Forelimb muscle (tissue), 1 donor: ENCODE results near the gene BTN2A1. TPM values are rescaled to one million over a fixed set of nuclear protein-coding genes. Genes with fewer than 3 reads are reported as not detected.
"Not testable (repeated sequence)": the region's sequence is repeated elsewhere in the genome, so short reads cannot be mapped to it uniquely, and the experiment has no call there.

Experiments used
- DNase-seq: peaks from one replicate; pipeline ENCODE4 v3.0.0-alpha.2; 2013; ENCODE audit warnings: low read depth
- polyA plus RNA-seq: library from polyadenylated mRNA; unstranded; fragments of 120-200 nt; gene quantifications from one replicate; pipeline ENCODE4 v1.2.1, GENCODE V29; 2013; ENCODE audit not compliant: insufficient read length

BTN2A1 gene
- polyA plus RNA-seq, 1 donor, result 27.5 TPM

DNA sequence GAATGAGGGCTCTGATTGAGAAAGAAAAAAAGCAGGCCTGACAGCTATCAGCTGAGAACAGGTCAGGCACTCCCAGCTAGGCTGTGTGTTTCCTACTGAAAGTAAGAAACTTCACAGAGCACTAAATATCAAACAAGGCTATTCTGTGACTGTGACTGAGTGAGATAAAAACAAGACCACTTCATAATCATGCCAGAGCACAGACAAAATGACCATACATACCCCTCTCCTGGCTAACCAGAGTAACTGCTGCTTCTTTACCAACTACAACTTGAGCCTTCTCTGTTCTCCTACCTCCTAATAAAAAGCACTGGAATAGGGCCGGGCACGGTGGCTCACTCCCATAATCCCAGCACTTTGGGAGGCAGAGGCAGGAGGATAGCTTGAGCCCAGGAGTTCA is 35.5 kb downstream of the BTN2A1 start:
- no peak for DNase-seq

DNA sequence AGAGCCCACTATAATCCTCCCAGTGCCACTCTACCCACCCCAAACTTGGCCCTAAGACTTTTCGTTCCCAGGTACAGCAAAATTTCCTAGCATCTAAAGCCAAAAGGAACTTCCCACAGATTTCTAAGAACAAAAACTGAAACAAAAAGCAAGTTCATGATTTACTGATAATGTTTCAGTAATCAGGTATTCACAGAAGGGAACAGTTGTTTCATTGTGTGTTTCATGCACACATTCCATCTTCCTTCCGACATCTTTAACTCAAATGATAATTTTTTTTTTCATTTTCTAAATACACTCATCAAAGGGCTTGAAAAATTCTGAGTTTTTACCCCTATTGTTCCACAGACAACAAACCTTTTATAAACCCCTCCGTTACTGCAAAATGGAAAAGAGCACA is 36.4 kb downstream of the BTN2A1 start:
- no peak for DNase-seq

DNA sequence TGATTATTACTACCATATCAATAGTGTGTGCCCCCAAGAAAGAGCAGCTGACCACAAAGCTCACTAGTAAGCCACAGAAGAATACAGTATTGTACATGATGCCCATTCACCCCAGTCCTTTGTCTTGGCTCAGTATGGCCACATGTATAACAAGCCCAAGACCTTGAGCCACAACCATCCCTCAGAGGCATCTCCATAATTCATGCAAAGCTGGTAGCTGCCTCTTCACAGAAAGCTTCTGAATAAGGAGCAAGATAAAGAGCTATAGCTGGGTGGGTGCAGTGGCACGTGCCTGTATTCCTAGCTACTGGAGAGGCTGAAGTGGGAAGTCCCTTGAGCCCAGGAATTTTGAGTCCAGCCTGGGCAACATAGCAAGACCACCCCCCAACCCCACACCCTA is 37.5 kb downstream of the BTN2A1 start:
- DNase-seq, result no peak

DNA sequence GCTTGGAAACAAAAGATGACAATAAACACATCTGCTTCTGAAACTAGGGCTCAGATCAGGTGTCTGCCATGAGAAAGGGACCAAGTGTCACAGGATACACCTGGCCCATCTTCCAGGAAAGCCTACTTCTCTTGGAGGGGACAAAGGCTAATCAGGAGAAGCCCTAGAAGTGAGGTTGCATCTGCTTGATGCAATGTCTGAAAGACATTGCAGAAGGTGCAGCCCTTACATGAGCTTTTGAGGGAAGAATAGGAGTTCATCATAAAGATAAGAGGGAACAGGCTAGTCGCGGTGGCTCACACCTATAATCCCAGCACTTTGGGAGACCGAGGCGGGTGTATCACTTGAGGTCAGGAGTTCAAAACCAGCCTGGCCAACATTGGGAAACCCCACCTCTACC is 39.9 kb downstream of the BTN2A1 start:
- no peak for DNase-seq

DNA sequence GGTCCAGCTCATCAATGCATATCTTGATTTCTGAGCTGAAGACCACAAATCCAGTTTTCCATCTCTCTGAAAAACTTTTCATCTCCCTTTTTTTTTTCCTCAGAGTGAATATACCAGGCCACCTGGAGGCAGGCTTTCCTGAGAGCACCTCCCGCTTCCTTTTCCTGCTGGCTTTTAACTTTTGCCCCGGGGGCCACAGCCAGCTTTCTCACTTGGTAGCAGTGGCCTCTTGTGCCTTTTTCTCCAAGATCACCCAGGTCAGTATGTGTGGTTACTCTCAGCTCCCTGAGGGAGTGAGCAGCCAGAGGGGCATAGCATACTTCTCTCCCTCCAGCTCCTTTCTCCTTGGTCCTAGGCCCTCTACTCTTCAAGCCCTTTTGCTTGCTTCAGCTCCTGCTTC is 42.3 kb downstream of the BTN2A1 start, which contains the start of gene BTN1A1:
Gene BTN1A1, plus strand, starts transcription at position 202 of the 400 bp plus-strand sequence. CDS start 984 bp downstream, outside the sequence.
- no peak for DNase-seq

DNA sequence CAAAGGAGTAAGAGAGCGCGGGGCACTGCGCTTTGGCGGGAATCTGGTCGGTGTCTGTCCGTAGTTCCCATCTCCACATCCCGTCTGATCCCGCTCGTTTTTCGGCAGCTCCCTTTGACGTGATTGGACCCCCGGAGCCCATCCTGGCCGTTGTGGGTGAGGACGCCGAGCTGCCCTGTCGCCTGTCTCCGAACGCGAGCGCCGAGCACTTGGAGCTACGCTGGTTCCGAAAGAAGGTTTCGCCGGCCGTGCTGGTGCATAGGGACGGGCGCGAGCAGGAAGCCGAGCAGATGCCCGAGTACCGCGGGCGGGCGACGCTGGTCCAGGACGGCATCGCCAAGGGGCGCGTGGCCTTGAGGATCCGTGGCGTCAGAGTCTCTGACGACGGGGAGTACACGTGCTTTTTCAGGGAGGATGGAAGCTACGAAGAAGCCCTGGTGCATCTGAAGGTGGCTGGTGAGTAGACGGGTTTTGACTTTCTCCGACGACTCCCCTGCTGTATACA is 43.8 kb downstream of the BTN2A1 start:
- no peak for DNase-seq

DNA sequence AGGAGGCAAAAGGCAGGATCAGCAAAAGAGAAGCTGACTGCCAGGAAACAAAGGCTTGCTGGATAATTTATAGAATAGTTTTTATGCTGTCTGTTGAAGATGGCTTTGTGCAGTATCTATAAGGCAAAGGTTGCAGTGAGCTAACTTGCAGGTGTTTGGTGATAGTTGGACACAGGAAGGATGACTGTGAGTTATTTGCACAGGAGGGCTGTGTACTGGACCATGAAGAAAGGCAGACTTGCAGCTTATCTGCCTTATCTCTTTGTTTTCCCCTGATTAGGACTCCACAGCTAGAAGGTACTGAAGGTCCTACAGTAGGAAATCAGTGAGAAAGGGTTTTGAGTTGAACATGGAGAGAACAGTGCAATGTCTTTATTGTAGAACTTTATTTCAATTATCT is 44.4 kb downstream of the BTN2A1 start:
- no peak for DNase-seq

DNA sequence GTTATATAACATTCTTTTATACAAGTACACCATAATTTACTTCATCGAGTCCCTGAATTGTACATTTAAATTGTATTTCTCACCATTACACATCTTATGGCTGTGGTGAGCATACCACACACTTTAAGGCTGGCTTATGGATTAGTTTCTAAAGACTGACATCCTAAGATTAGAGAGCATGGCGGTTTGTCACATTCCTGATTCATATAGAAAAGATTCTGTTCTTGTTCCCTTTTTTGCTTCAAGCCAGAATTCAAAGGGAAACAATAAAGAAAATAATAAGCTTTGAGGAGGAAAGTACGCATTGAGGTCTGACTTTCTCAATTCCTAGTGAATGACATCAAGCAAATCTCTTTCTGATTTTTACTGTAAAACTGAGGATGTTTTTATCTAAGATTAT is 44.9 kb downstream of the BTN2A1 start:
- no peak for DNase-seq

DNA sequence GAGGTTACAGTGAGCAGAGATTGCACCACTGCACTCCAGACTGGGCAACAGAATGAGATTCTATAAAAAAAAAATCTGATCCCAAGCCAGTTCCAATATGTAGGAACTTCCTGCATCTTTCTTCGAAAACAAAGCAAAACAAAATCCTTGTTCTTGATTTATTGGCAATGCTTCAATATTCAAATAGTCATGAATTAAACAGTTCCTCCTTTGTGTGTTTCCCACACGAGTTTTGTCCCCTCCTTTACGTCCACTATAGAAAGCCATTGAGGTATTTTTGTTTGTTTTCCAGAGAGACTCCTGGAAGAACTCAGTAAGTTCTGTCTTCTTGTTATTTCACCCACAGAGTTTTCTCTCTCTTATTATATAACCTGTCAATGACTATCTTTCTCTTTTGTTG is 49.9 kb downstream of the BTN2A1 start:
- DNase-seq, result no peak

DNA sequence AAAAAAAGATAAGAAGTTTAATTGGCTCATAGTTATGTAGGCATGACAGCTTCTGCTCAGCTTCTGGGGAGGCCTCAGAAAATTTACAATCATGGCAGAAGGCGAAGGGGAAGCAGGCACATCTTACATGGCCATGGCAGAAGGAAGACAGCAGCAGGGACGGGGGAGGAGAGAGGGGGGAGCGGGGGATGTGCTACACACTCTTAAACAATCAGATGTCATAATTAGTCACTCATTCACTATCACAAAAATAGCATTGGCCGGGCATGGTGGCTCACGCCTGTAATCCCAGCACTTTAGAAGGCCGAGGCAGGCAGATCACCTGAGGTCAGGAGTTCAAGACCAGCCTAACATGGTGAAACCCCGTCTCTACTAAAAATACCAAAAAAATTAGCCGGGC is 53.3 kb downstream of the BTN2A1 start:
- DNase-seq, result not testable (repeated sequence)

DNA sequence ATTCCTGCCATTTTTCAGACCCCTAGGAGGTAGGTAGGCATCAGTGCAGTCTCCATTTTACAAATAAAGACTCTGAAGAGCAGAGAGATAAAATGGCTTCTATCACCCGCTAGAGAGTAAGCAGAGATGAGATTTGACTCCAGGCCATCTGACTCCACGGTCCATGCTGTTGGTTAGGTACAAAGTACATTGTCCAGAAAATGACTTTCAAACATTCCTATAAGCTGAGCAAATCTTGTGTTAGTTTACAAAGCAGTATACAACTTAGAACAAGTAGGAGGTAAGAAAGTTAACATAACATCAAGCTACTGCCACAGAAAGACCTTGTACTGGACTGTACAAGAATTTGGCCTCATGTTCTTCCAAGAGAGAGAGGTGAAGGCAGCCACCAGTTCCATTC is 57.2 kb downstream of the BTN2A1 start:
- DNase-seq, result no peak

DNA sequence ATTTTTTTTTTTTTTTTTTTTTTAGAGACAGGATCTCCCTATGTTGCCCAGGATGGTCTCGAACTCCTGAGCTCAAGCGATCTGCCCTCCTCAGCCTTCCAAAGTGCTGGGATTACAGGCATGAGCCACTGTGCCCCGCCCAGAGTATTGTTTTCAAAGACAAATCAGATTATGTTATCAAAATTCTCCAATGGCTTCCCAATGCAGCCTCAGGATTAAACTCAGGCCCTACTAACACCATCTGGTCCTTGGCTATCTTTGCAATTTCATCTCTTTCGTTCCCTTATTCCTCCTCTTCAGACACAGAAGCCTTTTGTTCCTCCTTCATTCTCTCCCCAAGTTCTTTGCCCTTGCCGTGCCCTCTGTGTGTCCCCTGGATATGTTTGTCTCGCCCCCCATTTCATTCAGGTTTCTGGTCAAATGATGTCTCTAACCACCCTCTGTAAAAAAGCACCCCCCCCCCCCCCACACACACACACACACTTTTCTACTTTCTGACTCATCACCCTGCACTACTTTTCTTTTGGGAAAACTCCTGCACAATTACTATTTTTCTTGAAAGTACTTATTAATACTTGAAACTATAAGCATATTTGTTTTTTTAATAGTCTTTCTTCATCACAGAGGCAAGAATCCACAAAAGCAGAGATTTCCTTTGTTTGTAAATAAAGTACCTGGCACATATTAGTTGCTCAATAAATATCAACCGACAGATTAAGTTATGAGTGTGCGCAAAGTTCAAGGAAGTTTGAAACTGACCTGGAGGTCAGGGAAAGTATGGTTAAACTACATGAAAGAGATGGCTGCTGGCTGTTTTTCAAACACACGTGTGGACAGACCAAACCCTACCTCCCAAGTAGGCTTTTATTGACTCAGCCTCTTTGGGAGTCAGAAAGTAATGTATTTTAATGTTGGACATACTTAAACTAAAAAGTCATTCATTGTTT is 59.0 kb downstream of the BTN2A1 start:
- DNase-seq, result no peak

Other genes starting within 250 kb of the BTN2A1 start
- 8.1 TPM for gene BTN3A2, start 92.8 kb upstream of the BTN2A1 start, polyA plus RNA-seq
- gene BTN2A2, start 74.8 kb upstream of the BTN2A1 start, polyA plus RNA-seq, result 6.0 TPM
- 20.7 TPM for gene BTN3A1, start 55.7 kb upstream of the BTN2A1 start, polyA plus RNA-seq
- 12.7 TPM for gene BTN3A3, start 17.5 kb upstream of the BTN2A1 start, polyA plus RNA-seq
- 0.22 TPM for gene BTN1A1, start 42.3 kb downstream of the BTN2A1 start, polyA plus RNA-seq
- gene HMGN4, start 80.4 kb downstream of the BTN2A1 start, polyA plus RNA-seq, result 51.4 TPM
- gene ABT1, start 139.0 kb downstream of the BTN2A1 start, polyA plus RNA-seq, result 9.7 TPM
- 17.3 TPM for gene ZNF322, start 201.8 kb downstream of the BTN2A1 start, polyA plus RNA-seq